ENCODE results near the gene RBM4B.

RBM4B gene

GRCh38 chr11:66715346-66716085 is 37.8 kb upstream of the RBM4B start:
- TF ChIP-seq CTCF (IDR thresholded peaks at IDR 0.05; ENCODE audit: extremely low read depth, missing control alignments): no peak
- DNase-seq (ENCODE audit: low spot score): no peak

DNA sequence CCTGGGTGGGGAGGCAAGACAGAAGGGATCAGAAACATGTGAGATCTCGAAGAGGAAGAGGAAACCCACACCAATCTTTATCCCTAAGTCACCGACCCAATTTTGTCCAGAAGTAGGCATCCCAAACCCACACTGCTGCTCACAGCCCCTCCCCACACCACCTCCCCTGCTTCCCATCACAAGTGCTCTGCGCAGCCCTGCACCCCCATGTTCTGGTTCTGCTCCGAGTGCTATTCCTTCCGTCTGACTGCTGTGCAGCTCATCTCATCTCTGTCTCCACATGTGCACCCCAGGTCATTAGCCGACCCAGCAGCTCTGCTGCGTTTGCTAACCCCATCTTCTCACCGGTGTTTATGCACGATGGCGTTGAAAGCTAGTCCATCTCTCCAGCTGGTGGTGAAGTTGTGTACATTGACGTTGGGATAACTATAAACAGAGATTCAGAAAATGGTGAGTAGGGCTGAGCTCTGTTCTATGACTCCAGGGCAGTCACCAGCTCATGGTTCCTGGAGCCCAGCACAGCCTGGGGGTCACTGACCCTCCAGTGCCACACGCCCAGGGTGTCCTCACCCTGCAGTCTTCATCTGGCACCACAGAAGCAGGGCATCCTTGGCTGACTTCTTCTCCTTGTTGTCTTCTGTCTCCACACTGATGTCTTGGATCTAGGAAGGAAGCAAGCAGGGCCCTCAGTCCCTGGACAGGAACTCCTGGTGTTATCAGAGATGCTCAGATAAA is 36.2 kb upstream of the RBM4B start:
- no peak for DNase-seq (ENCODE audit: low spot score)
- TF ChIP-seq CTCF (IDR thresholded peaks at IDR 0.05; ENCODE audit: extremely low read depth, missing control alignments): no peak

DNA sequence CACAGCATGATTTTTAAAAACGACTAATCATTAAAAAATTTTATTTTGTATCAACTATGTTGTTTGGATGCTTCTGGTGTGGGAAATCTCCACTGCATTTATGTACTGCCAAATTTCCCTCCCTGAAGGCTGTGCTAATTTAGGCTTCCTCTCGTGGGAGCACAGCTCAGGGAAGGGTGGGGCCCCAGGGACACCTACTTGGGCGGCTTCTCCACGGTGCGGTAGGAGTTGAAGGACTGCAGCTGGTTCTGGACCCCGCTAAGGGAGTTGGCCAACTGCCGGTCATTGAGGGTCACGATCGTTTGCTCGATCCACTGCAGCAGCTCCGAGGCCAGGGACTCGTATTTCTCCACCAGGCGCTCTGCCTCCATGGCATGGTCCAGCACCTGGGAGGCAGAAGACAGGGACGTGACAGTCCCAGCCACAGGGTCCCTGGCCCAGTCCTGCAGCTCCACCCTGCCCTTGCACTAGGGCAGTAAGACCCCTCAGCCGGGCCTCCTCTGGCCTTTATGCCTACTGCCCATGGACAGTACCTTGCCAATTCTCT is 32.8 kb upstream of the RBM4B start:
- TF ChIP-seq CTCF (IDR thresholded peaks at IDR 0.05; ENCODE audit: extremely low read depth, missing control alignments): no peak
- DNase-seq (ENCODE audit: low spot score): no peak

DNA sequence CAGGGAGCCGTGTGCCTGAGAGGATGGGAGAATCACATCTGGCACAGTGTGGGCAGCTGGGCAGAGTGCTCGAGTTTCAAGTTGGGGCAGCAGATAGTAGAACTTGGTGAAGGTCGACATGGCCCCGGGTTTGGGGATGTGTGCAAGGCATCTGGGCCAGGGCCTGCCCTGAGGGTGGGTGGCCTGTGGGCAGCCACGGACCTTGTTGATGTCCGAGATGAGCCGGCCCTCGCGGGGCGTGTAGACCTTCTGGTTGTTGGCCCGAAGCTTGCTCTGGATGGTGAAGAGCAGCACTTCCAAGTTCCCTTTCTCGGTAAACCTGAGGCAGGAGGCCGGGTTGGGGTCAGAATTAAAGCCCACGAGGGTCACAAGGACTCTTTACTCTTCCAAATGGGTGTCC is 31.0 kb upstream of the RBM4B start:
- no peak for DNase-seq (ENCODE audit: low spot score)
- TF ChIP-seq CTCF (IDR thresholded peaks at IDR 0.05; ENCODE audit: extremely low read depth, missing control alignments): no peak

GRCh38 chr11:66708094-66708493 is 30.4 kb upstream of the RBM4B start:
- DNase-seq (ENCODE audit: low spot score): no peak
- no peak for TF ChIP-seq CTCF (IDR thresholded peaks at IDR 0.05; ENCODE audit: extremely low read depth, missing control alignments)

GRCh38 chr11:66707486-66707885 is 29.8 kb upstream of the RBM4B start:
- no peak for DNase-seq (ENCODE audit: low spot score)
- TF ChIP-seq CTCF (IDR thresholded peaks at IDR 0.05; ENCODE audit: extremely low read depth, missing control alignments): no peak

DNA sequence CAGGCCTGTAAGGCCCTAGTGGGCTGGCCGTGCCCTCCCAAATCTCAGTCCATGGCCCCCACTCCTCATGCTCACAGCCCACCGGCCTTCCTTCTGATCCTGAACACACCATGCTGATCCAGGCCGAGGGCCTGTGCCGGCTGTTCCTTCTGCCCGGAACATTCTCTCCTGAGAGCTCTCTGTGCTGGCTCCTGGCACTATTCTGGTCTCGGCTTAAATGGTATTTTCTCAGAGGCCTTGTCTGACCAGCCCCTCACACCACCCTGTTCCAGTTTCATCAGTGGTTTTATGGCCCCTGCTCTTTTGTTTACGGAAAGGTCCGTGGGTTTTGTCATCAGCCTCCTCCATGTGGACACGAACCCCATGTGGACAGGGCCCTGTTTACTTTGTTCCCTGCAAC is 29.3 kb upstream of the RBM4B start:
- DNase-seq (ENCODE audit: low spot score): no peak
- TF ChIP-seq CTCF (IDR thresholded peaks at IDR 0.05; ENCODE audit: extremely low read depth, missing control alignments): no peak
